Panc1 (cell line): ENCODE results near the gene ZZZ3. TPM values are rescaled to one million over a fixed set of nuclear protein-coding genes. Genes with fewer than 3 reads are reported as not detected.

Experiments
- ATAC-seq: fragments of 200-7000 bp; cut with Tn5 transposase; 2 replicates; pipeline ENCODE4 v1.9.1; 2020; ENCODE audit warnings: mild to moderate bottlenecking, moderate library complexity
- BruUV-seq: library from RNA; stranded (reverse); fragments of 400-500 nt; replicated peaks from 2 replicates; lab custom pipeline; 2021; lab: Mats Ljungman, UMichigan
- CTCF ChIA-PET: fragments of 300-600 bp; sonication (Branson Sonifier 250); formaldehyde crosslinking; loops from one replicate; lab custom pipeline; 2022; ENCODE audit warnings: antibody characterized with exemption; lab: Charles Lee
- POLR2A ChIA-PET: fragments of 300-600 bp; sonication (Branson Sonifier 250); formaldehyde crosslinking; loops from one replicate; lab custom pipeline; 2022; ENCODE audit warnings: antibody characterized with exemption; lab: Charles Lee
- DNase-seq: peaks from one replicate; pipeline ENCODE4 v3.0.0-alpha.2; 2010; ENCODE audit warnings: low read depth, low spot score
- H3K27ac ChIP-seq: 2 replicates; pipeline ENCODE4 v1.5.1; 2011; ENCODE audit warnings: mild to moderate bottlenecking, low read length, inconsistent platforms
- H3K27me3 ChIP-seq: fragments of 200-500 bp; sonication (Bioruptor generic); 2 replicates; pipeline ENCODE4 v1.6.0; 2014; ENCODE audit warnings: low read length, inconsistent platforms; ENCODE audit not compliant: control insufficient read depth, insufficient read depth
- H3K36me3 ChIP-seq: fragments of 200-500 bp; sonication (Bioruptor generic); 2 replicates; pipeline ENCODE4 v1.5.1; 2014; ENCODE audit warnings: inconsistent platforms, mild to moderate bottlenecking, low read length, moderate library complexity; ENCODE audit not compliant: control insufficient read depth, insufficient read depth
- H3K4me1 ChIP-seq: 2 replicates; pipeline ENCODE4 v1.5.1; 2011; ENCODE audit warnings: inconsistent platforms, mild to moderate bottlenecking, low read length, moderate library complexity; ENCODE audit not compliant: control insufficient read depth, insufficient read depth
- H3K4me3 ChIP-seq, 2 experiments: 2 replicates each; pipeline ENCODE4 v1.5.1; 2011 to 2012; ENCODE audit warnings: low read depth in 2 of 2, low read length in 2 of 2, mild to moderate bottlenecking in 2 of 2, inconsistent platforms in 1 of 2, moderate library complexity in 1 of 2
- H3K9me3 ChIP-seq: fragments of 200-500 bp; sonication (Bioruptor generic); 2 replicates; pipeline ENCODE4 v1.5.1; 2014; ENCODE audit warnings: low read depth, mild to moderate bottlenecking, inconsistent platforms, low read length, moderate library complexity; ENCODE audit not compliant: control insufficient read depth, insufficient read depth
- CTCF ChIP-seq: fragments of 450-650 bp; IDR thresholded peaks from 2 replicates; pipeline ENCODE4 v1.5.1; 2017; ENCODE audit warnings: mild to moderate bottlenecking
- POLR2AphosphoS5 ChIP-seq: IDR thresholded peaks from 2 replicates; pipeline ENCODE4 v1.6.1; 2012; ENCODE audit warnings: mild to moderate bottlenecking, low read depth, low read length, moderate library complexity
- SIN3A ChIP-seq: IDR thresholded peaks from 2 replicates; pipeline ENCODE4 v1.6.1; 2012; ENCODE audit warnings: low read depth, mild to moderate bottlenecking, low read length, moderate library complexity, borderline replicate concordance; ENCODE audit not compliant: insufficient read depth
- TCF7L2 ChIP-seq: IDR thresholded peaks from 2 replicates; pipeline ENCODE4 v1.6.1; 2011; ENCODE audit warnings: mild to moderate bottlenecking, low read depth, low read length, inconsistent platforms
- in situ Hi-C: cut with HindIII; loops from 2 replicates; pipeline ENCODE4 v1.10.0; 2016; ENCODE audit warnings: low sequenced_read_pairs, low pct_unique_long_range_greater_than_20kb
- intact Hi-C: fragments of 100-400 bp; cut with micrococcal nuclease; formaldehyde crosslinking; loops from one replicate; pipeline ENCODE4 v1.10.0; 2022; ENCODE audit not compliant: unreplicated experiment
- total RNA-seq: library from RNA; stranded (reverse); gene quantifications from one replicate; pipeline ENCODE4 v1.2.1, GENCODE V29; 2021; ENCODE audit not compliant: unreplicated experiment
- TF ChIP-seq, protein P1 (sequence below), 2 experiments: IDR thresholded peaks; 2 replicates each; pipeline ENCODE4 v1.6.1; 2011 to 2012; ENCODE audit warnings: low read depth in 2 of 2, control low read depth in 1 of 2, low read length in 1 of 2, mild to moderate bottlenecking in 1 of 2, moderate library complexity in 1 of 2; ENCODE audit not compliant: insufficient read depth in 1 of 2

Gene ZZZ3
- total RNA-seq, 1 experiment from 2014 or later, result 52.6 TPM

DNA sequence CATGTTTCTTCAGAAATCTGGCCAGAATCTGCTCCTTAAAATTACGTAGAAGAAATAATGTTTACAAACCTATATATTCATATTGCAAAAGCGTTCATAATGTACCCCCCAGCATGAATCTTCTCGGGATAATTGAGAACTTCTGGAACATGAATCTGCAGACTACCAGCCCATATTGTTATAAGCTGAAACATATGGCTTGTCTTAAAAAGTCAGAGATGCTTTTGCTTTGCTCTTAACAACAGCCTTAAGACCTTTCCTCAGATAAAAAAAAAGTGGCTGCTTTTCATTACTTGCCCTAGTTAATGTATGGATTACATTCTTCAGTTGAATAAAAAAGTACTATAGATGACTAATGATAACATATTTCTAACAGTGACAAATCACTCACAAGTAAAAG lies 15.0 kb upstream of the ZZZ3 start:
- CTCF ChIA-PET, result interaction anchor here (0.7 kb wide), 1 partner anchor 1077 kb away, joined by 5 read pairs; no protein-coding TSS in a partner anchor
- no peak for DNase-seq
- Histone ChIP-seq H3K4me3 (no peak overlapping the region), H3K27ac (no peak overlapping the region), H3K27me3 (no peaks in the 10 kb centered on the region), H3K4me1 (no peaks in the 10 kb centered on the region), H3K9me3 (no peaks in the 10 kb centered on the region), H3K36me3 (no peaks in the 10 kb centered on the region)
- no TSS peak for BruUV-seq
- POLR2A ChIA-PET, result no interaction called here
- no peak for TF ChIP-seq SIN3A
- TF ChIP-seq, protein P1, sequence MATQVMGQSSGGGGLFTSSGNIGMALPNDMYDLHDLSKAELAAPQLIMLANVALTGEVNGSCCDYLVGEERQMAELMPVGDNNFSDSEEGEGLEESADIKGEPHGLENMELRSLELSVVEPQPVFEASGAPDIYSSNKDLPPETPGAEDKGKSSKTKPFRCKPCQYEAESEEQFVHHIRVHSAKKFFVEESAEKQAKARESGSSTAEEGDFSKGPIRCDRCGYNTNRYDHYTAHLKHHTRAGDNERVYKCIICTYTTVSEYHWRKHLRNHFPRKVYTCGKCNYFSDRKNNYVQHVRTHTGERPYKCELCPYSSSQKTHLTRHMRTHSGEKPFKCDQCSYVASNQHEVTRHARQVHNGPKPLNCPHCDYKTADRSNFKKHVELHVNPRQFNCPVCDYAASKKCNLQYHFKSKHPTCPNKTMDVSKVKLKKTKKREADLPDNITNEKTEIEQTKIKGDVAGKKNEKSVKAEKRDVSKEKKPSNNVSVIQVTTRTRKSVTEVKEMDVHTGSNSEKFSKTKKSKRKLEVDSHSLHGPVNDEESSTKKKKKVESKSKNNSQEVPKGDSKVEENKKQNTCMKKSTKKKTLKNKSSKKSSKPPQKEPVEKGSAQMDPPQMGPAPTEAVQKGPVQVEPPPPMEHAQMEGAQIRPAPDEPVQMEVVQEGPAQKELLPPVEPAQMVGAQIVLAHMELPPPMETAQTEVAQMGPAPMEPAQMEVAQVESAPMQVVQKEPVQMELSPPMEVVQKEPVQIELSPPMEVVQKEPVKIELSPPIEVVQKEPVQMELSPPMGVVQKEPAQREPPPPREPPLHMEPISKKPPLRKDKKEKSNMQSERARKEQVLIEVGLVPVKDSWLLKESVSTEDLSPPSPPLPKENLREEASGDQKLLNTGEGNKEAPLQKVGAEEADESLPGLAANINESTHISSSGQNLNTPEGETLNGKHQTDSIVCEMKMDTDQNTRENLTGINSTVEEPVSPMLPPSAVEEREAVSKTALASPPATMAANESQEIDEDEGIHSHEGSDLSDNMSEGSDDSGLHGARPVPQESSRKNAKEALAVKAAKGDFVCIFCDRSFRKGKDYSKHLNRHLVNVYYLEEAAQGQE (IDR thresholded peaks at IDR 0.05; ENCODE audit: insufficient read depth in 1 of 2, low read depth in 2 of 2, low read length in 1 of 2), result no peak
- TF ChIP-seq CTCF, result no peak
- TF ChIP-seq POLR2AphosphoS5, result no peak
- no peak for TF ChIP-seq TCF7L2
- intact Hi-C loops (no loop called here), in situ Hi-C loops (no loop called here)
- no peak for ATAC-seq

- Histone ChIP-seq H3K27me3 (no peaks in the 10 kb centered on the region), H3K9me3 (no peaks in the 10 kb centered on the region), H3K4me3 (no peak overlapping the region), H3K36me3 (no peaks in the 10 kb centered on the region), H3K27ac (no peak overlapping the region), H3K4me1 (peaks cover 5% of the 10 kb centered on the region; the same call in 1 of the 2 replicates)
- no TSS peak for BruUV-seq
- ATAC-seq (no peak), DNase-seq (no peak)
- TF ChIP-seq CTCF (no peak), TCF7L2 (no peak), SIN3A (no peak), POLR2AphosphoS5 (no peak)
- TF ChIP-seq, protein P1 (IDR thresholded peaks at IDR 0.05; ENCODE audit: insufficient read depth in 1 of 2, low read depth in 2 of 2, low read length in 1 of 2), result no peak
- ChIA-PET CTCF (interaction anchor here (0.6 kb wide), 1 partner anchor 11 kb away, joined by 3 read pairs; no protein-coding TSS in a partner anchor), POLR2A (no interaction called here)
- in situ Hi-C loops (no loop called here), intact Hi-C loops (no loop called here)
Measured at GRCh38 chr1:77688939-77689338, 6.5 kb upstream of the ZZZ3 start.
